HEK293T (cell line): ENCODE results near the gene SNX19.

Experiments used
- CTCF ChIA-PET: fragments of 350-600 bp; formaldehyde crosslinking; extraction: SDS; loops from one replicate; lab custom pipeline; 2021; ENCODE audit warnings: antibody characterized with exemption, inconsistent platforms; lab: Yijun Ruan, JAX
- POLR2A ChIA-PET: fragments of 350-600 bp; formaldehyde crosslinking; extraction: SDS; loops from one replicate; lab custom pipeline; 2020; ENCODE audit warnings: antibody characterized with exemption, inconsistent platforms; lab: Yijun Ruan, JAX
- DNase-seq: peaks from one replicate; pipeline ENCODE4 v3.0.0; 2012; ENCODE audit warnings: mixed read lengths; ENCODE audit errors: extremely low spot score
- ARNT ChIP-seq: fragments of 450-650 bp; IDR thresholded peaks from 2 replicates; pipeline ENCODE4 v1.6.1; 2017; ENCODE audit warnings: mild to moderate bottlenecking
- BHLHE40 ChIP-seq: fragments of 450-650 bp; IDR thresholded peaks from 2 replicates; pipeline ENCODE4 v1.6.1; 2016; ENCODE audit warnings: mild to moderate bottlenecking, moderate library complexity, borderline replicate concordance
- CTBP1 ChIP-seq: fragments of 450-650 bp; IDR thresholded peaks from 2 replicates; pipeline ENCODE4 v1.6.1; 2016; ENCODE audit warnings: borderline replicate concordance
- ELF4 ChIP-seq: fragments of 450-650 bp; IDR thresholded peaks from 2 replicates; pipeline ENCODE4 v1.6.1; 2017; ENCODE audit warnings: antibody characterized with exemption
- FOXA1 ChIP-seq: fragments of 450-650 bp; IDR thresholded peaks from 2 replicates; pipeline ENCODE4 v1.6.1; 2016; ENCODE audit warnings: mild to moderate bottlenecking
- FOXK2 ChIP-seq: fragments of 450-650 bp; IDR thresholded peaks from 2 replicates; pipeline ENCODE4 v1.6.1; 2016; ENCODE audit warnings: mild to moderate bottlenecking
- FOXM1 ChIP-seq: fragments of 450-650 bp; IDR thresholded peaks from 2 replicates; pipeline ENCODE4 v1.6.1; 2017; ENCODE audit warnings: mild to moderate bottlenecking, borderline replicate concordance
- HDGF ChIP-seq: fragments of 450-650 bp; IDR thresholded peaks from 2 replicates; pipeline ENCODE4 v1.6.1; 2017; ENCODE audit warnings: antibody characterized with exemption, borderline replicate concordance
- L3MBTL2 ChIP-seq: fragments of 450-650 bp; conservative IDR thresholded peaks from 2 replicates; pipeline ENCODE4 v1.6.1; 2016; ENCODE audit warnings: mild to moderate bottlenecking
- LEF1 ChIP-seq: fragments of 450-650 bp; IDR thresholded peaks from 2 replicates; pipeline ENCODE4 v1.6.1; 2017; ENCODE audit warnings: mild to moderate bottlenecking, borderline replicate concordance
- NFRKB ChIP-seq: fragments of 450-650 bp; IDR thresholded peaks from 2 replicates; pipeline ENCODE4 v1.6.1; 2016; ENCODE audit warnings: mild to moderate bottlenecking, moderate library complexity
- SP1 ChIP-seq: fragments of 450-650 bp; IDR thresholded peaks from 2 replicates; pipeline ENCODE4 v1.6.1; 2017
- SUZ12 ChIP-seq: fragments of 450-650 bp; IDR thresholded peaks from 2 replicates; pipeline ENCODE4 v1.6.1; 2016; ENCODE audit warnings: mild to moderate bottlenecking
- TARDBP ChIP-seq: fragments of 450-650 bp; IDR thresholded peaks from 2 replicates; pipeline ENCODE4 v1.6.1; 2016
- ZNF384 ChIP-seq: fragments of 450-650 bp; IDR thresholded peaks from 2 replicates; pipeline ENCODE4 v1.6.1; 2016
- TF ChIP-seq, protein P1 (sequence below): fragments of 450-650 bp; IDR thresholded peaks from 2 replicates; pipeline ENCODE4 v1.6.1; 2016

The SNX19 gene

DNA sequence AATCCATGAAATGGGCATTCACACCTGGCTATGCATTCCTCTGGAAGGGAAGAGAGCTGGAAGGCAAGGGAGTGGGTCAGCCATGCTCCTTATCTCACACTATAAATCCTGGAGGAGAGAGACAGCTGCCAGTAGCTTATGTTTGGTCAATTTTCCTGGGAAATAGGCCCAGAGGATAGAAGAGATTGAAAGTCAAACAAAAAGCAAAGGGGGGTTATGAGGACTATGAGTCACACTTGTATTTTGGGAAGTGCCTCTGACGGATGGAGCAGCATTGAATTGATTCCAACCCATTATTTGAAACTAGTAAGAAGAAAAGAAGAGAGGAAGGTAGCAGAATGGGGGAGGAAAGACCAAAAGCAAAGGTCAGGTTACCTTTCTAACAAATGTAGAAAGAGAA is 25.0 kb downstream of the SNX19 start:
- ChIA-PET POLR2A (no interaction called here), CTCF (interaction anchor here (0.9 kb wide), 1 partner anchor 21 kb away, joined by 4 read pairs; no protein-coding TSS in a partner anchor)
- DNase-seq = no peak
- TF ChIP-seq ELF4 = no peak
- TF ChIP-seq ZNF384 = no peak
- TF ChIP-seq LEF1 = no peak

- ChIA-PET CTCF (no interaction called here), POLR2A (no interaction called here)
- no peak for TF ChIP-seq NFRKB
- TF ChIP-seq ZNF384 = no peak
- TF ChIP-seq L3MBTL2 = no peak
- no peak for TF ChIP-seq FOXM1
- no peak for TF ChIP-seq ARNT
- TF ChIP-seq LEF1 = no peak
- no peak for TF ChIP-seq FOXA1
- no peak for TF ChIP-seq TARDBP
- DNase-seq = no peak
Observed at GRCh38 chr11:130890039-130890745, 26.1 kb downstream of the SNX19 start.

DNA sequence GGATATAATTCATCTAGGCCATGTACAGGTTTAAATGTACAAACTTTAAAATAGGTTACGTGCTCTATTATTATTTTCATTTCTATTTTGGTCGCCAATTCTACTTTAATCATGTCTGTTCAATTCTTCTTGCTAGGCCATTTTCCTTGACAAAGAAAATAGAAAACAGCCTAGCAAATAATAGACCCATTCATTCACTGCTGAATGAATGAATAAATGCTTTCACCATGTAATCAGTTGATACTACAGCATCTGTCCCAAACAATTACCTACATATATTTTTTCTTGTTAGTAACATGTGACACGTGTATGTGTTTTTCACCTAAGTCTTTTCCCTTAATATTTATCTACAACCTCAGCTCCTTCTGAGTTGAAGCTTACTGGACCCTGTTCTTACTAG is 27.5 kb downstream of the SNX19 start:
- ChIA-PET CTCF (interaction anchor here (0.6 kb wide), 1 partner anchor 1766 kb away, joined by 6 read pairs; no protein-coding TSS in a partner anchor), POLR2A (no interaction called here)
- TF ChIP-seq FOXM1 (no peak), HDGF (no peak), TARDBP (no peak), BHLHE40 (no peak), LEF1 (no peak), SUZ12 (no peak), ARNT (no peak), ZNF384 (no peak), FOXA1 (no peak), CTBP1 (no peak), FOXK2 (no peak), ELF4 (no peak), L3MBTL2 (no peak), NFRKB (no peak), SP1 (no peak)
- TF ChIP-seq, protein P1, sequence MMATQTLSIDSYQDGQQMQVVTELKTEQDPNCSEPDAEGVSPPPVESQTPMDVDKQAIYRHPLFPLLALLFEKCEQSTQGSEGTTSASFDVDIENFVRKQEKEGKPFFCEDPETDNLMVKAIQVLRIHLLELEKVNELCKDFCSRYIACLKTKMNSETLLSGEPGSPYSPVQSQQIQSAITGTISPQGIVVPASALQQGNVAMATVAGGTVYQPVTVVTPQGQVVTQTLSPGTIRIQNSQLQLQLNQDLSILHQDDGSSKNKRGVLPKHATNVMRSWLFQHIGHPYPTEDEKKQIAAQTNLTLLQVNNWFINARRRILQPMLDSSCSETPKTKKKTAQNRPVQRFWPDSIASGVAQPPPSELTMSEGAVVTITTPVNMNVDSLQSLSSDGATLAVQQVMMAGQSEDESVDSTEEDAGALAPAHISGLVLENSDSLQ = no peak
- DNase-seq = no peak

DNA sequence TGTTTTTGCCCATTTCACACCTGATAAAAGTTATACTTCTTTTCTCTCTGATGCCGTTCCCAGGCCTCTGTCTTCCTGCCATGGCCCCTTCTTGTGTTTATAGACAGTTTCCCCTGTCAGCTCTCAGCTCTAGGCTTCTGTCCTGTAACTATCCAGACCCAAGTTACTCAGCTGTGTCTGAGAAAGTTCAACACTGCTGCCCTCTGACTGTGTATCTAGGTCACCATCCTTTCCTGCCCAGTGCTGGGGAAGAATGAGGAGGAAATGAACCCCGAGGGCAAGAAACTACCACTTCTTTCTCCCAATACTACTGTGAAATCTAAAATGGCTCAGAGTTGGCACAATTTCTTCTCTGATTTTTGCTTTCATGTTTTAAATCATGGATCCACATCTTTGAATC is 29.6 kb downstream of the SNX19 start:
- TF ChIP-seq HDGF (no peak), ARNT (no peak), L3MBTL2 (no peak), LEF1 (no peak), NFRKB (no peak), FOXA1 (no peak), SP1 (no peak), ZNF384 (no peak), BHLHE40 (no peak)
- TF ChIP-seq, protein P1 = no peak
- ChIA-PET POLR2A (no interaction called here), CTCF (no interaction called here)
- DNase-seq = no peak

GRCh38 chr11:130882138-130882551 is 34.1 kb downstream of the SNX19 start:
- TF ChIP-seq ZNF384 = no peak
- no peak for TF ChIP-seq SUZ12
- TF ChIP-seq LEF1 = no peak
- ChIA-PET POLR2A (no interaction called here), CTCF (interaction anchor here (1.4 kb wide), 1 partner anchor 12 kb away, joined by 4 read pairs; no protein-coding TSS in a partner anchor)
- no peak for DNase-seq

DNA sequence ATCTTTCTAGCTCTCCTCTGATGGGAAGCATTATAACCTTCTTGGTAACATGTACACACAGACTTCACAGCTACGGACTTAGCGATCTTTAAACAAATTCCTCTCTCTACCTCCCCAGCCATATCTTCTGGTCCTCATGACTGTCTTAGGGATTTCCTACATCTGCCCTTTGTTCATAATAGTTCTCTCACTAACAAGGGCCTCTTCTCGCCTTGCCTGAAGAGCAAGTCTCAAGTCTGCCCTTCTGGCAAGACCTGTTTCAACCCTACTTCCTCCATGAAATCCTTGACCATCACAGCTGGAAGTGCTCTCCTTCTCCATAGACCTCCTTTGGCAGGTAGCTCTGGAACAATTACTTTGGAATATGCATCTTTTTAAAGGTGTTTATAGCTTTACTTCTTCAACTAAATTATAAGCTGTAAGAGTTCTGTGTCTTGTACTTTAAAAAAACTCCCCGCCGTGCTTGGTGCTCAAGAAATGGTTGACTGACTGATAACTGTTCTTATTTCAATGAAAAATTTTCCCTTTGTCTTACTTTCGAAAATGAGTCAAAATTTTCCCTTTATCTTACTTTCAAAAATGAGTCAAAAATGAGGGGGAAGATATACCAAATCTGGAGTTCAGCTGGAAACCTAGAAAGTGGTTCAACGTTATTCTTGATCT is 34.7 kb downstream of the SNX19 start:
- ChIA-PET POLR2A (no interaction called here), CTCF (interaction anchor here (2.0 kb wide), 1 partner anchor 13 kb away, joined by 4 read pairs; no protein-coding TSS in a partner anchor)

More for the DNA sequence above, 34.7 kb downstream of the SNX19 start:
- DNase-seq = no peak
- TF ChIP-seq FOXK2 = no peak
- no peak for TF ChIP-seq HDGF
- no peak for TF ChIP-seq BHLHE40
- TF ChIP-seq CTBP1 = no peak
- no peak for TF ChIP-seq NFRKB
- TF ChIP-seq L3MBTL2 = no peak
- TF ChIP-seq FOXA1 = no peak
- TF ChIP-seq, protein P1 = no peak
- no peak for TF ChIP-seq ELF4
- no peak for TF ChIP-seq TARDBP
- no peak for TF ChIP-seq FOXM1
- no peak for TF ChIP-seq ARNT
- TF ChIP-seq ZNF384 = no peak
- TF ChIP-seq LEF1 = no peak
